Chondrocyte (in vitro differentiated cells): ENCODE data around the gene DHRSX. TPM values are rescaled to one million over a fixed set of nuclear protein-coding genes. Genes with fewer than 3 reads are reported as not detected.

Experiments
- DNase-seq: peaks from one replicate; pipeline ENCODE4 v3.0.0; 2021; ENCODE audit warnings: mixed read lengths, low spot score
- H3K27ac Mint-ChIP-seq: one replicate; pipeline ENCODE4 v1.8.0; 2021; ENCODE audit warnings: mild to moderate bottlenecking, moderate library complexity, mixed read lengths; ENCODE audit not compliant: unreplicated experiment
- H3K27me3 Mint-ChIP-seq: 2 replicates; pipeline ENCODE4 v1.8.0; 2021; ENCODE audit warnings: low read depth, mixed read lengths
- H3K36me3 Mint-ChIP-seq: 2 replicates; pipeline ENCODE4 v1.8.0; 2021; ENCODE audit warnings: low read depth, mixed read lengths
- H3K4me1 Mint-ChIP-seq: 2 replicates; pipeline ENCODE4 v1.8.0; 2021; ENCODE audit warnings: low read depth, mild to moderate bottlenecking, mixed read lengths
- H3K4me3 Mint-ChIP-seq: one replicate; pipeline ENCODE4 v1.8.0; 2021; ENCODE audit warnings: mild to moderate bottlenecking, moderate library complexity, mixed read lengths; ENCODE audit not compliant: unreplicated experiment
- H3K9me3 Mint-ChIP-seq: 2 replicates; pipeline ENCODE4 v1.8.0; 2021; ENCODE audit warnings: low read depth, mixed read lengths
- CTCF ChIP-seq: fragments of 200-600 bp; sonication (generic); IDR thresholded peaks from 2 replicates; pipeline ENCODE4 v1.5.0; 2021; ENCODE audit warnings: antibody characterized with exemption, mild to moderate bottlenecking, moderate library complexity
- total RNA-seq: library from RNA; stranded (reverse); gene quantifications from 3 replicates; pipeline ENCODE4 v1.2.1, GENCODE V29; 2021

DHRSX gene
- total RNA-seq, 1 donor from 2014 or later, result 35.2 TPM

GRCh38 chrX:2230457-2230856, 270.3 kb downstream of the DHRSX start:
- H3K27ac Mint-ChIP-seq, result no peak overlapping the region
- TF ChIP-seq CTCF, result no peak
- DNase-seq, result no peak
- no peak overlapping the region for H3K4me3 Mint-ChIP-seq
- no peaks in the 10 kb centered on the region for H3K9me3 Mint-ChIP-seq
- peaks cover 3% of the 10 kb centered on the region for H3K36me3 Mint-ChIP-seq
- H3K4me1 Mint-ChIP-seq, result peaks cover 15% of the 10 kb centered on the region
- no peaks in the 10 kb centered on the region for H3K27me3 Mint-ChIP-seq

GRCh38 chrX:2228536-2228935, 272.2 kb downstream of the DHRSX start:
- TF ChIP-seq CTCF, result no peak
- Mint-ChIP-seq H3K27me3 (no peaks in the 10 kb centered on the region), H3K36me3 (peaks cover 2% of the 10 kb centered on the region), H3K9me3 (no peaks in the 10 kb centered on the region), H3K4me3 (no peak overlapping the region), H3K4me1 (peaks cover 9% of the 10 kb centered on the region), H3K27ac (no peak overlapping the region)
- no peak for DNase-seq

- Mint-ChIP-seq H3K4me3 (no peak overlapping the region), H3K36me3 (peaks cover 10% of the 10 kb centered on the region), H3K27me3 (no peaks in the 10 kb centered on the region), H3K4me1 (no peaks in the 10 kb centered on the region), H3K9me3 (no peaks in the 10 kb centered on the region), H3K27ac (no peak overlapping the region)
- no peak for TF ChIP-seq CTCF
- DNase-seq, result peak; percentile 48
Observed at GRCh38 chrX:2226906-2227656, 273.7 kb downstream of the DHRSX start.

GRCh38 chrX:2226182-2226581, 274.6 kb downstream of the DHRSX start:
- TF ChIP-seq CTCF, result no peak
- Mint-ChIP-seq H3K27ac (no peak overlapping the region), H3K36me3 (peaks cover 13% of the 10 kb centered on the region), H3K27me3 (no peaks in the 10 kb centered on the region), H3K4me3 (no peak overlapping the region), H3K9me3 (no peaks in the 10 kb centered on the region), H3K4me1 (no peaks in the 10 kb centered on the region)
- peak; percentile 38 for DNase-seq

DNA sequence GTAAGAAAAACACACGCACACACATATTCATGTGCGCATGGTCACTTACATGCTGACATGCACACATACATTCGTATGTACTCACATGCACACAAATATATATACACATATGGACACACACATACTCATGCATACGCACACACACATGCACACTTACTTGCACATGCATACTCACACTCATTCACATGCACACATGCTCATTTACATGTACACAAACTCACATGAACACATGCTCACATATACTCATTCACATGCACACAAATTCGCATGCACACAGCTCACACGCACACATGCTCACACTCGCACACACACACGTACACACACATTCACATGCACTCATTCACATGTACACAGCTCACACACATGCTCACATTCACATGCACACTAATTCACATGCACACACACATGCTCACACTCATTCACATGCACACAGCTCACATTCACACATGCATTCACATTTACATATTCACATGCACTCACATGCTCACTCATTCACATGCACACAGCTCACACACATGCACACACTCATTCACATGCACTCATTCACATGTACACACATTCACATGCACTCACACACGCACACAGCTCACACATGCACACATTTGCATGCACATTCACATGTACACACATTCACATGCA, 276.1 kb downstream of the DHRSX start:
- no peak overlapping the region for H3K4me3 Mint-ChIP-seq
- H3K4me1 Mint-ChIP-seq, result no peaks in the 10 kb centered on the region
- H3K36me3 Mint-ChIP-seq, result peaks cover 26% of the 10 kb centered on the region
- H3K27me3 Mint-ChIP-seq, result no peaks in the 10 kb centered on the region
- peak; percentile 9 for DNase-seq
- TF ChIP-seq CTCF, result no peak
- H3K9me3 Mint-ChIP-seq, result peaks cover 7% of the 10 kb centered on the region
- H3K27ac Mint-ChIP-seq, result no peak overlapping the region
